Measurements from ENCODE around the gene PSMD12. TPM values are rescaled to one million over a fixed set of nuclear protein-coding genes. Genes with fewer than 3 reads are reported as not detected.
A peak's percentile ranks its signal among the peaks of the same experiment; 100 is the strongest.

The PSMD12 gene
- total RNA-seq, 1 experiment from 2014 or later: 90.5 TPM

DNA sequence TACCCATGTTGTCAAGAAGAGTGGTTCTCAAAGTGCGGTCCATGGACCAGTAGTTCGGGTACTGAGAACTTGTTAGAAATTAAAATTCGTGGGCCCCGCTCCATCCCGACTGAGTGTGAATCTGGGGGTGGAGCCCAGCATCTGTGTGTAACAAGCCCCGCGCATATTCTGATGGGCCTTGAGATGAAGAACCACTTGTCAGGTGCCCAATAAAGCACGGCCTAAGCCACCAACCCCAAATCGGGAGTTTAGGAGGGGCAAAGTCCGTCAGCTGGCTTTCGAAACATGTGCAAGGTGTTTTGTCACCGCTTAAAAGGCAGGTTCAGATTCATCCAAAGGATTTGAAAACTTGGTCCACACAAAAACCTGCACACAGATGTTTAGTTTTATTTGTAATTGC is 29.5 kb downstream of the PSMD12 start:
- Histone ChIP-seq H3K4me1 (ENCODE audit: insufficient read depth, low read length) (no peaks in the 10 kb centered on the region; the same call in 1 of the 2 replicates), H2BK5ac (ENCODE audit: insufficient read length, low read length) (no peak overlapping the region), H2AFZ (ENCODE audit: low read length) (no peak overlapping the region), H4K5ac (ENCODE audit: insufficient read length, low read depth, low read length) (no peak overlapping the region), H3K18ac (ENCODE audit: insufficient read length, low read depth, low read length) (no peak overlapping the region), H2BK12ac (ENCODE audit: insufficient read length, low read depth, low read length) (no peak overlapping the region), H3K79me2 (ENCODE audit: insufficient read depth, low read length) (no peaks in the 10 kb centered on the region), H3K79me1 (ENCODE audit: insufficient read depth, low read depth, low read length, poor library complexity, severe bottlenecking) (no peaks in the 10 kb centered on the region), H3K9ac (ENCODE audit: extremely low read depth, insufficient read length, low read length) (no peak overlapping the region), H3K4ac (ENCODE audit: low read depth, low read length) (no peak overlapping the region), H3K27ac (ENCODE audit: insufficient read length, low read depth, low read length) (no peak overlapping the region), H2BK20ac (ENCODE audit: low read depth, low read length, poor library complexity, severe bottlenecking) (no peak overlapping the region), H2AK5ac (ENCODE audit: insufficient read length, low read length) (no peak overlapping the region), H3K9me3 (ENCODE audit: control insufficient read depth, low read depth, low read length) (no peaks in the 10 kb centered on the region), H3K4me2 (ENCODE audit: insufficient read depth, insufficient read length, low read length) (no peak overlapping the region), H3K27me3 (ENCODE audit: insufficient read depth, low read length) (no peaks in the 10 kb centered on the region), H2BK15ac (ENCODE audit: low read depth, low read length) (no peak overlapping the region), H3T11ph (ENCODE audit: low read length) (no peak overlapping the region), H3K14ac (ENCODE audit: insufficient read depth, low read length) (no peak overlapping the region), H3K56ac (ENCODE audit: insufficient read length, low read depth, low read length) (no peak overlapping the region), H4K20me1 (ENCODE audit: control insufficient read depth, insufficient read depth, insufficient read length) (no peaks in the 10 kb centered on the region), H2BK120ac (ENCODE audit: low read depth, low read length, poor library complexity, severe bottlenecking) (no peak overlapping the region), H4K8ac (replicated peaks; ENCODE audit: insufficient read length, low read depth, low read length) (no peak overlapping the region), H3K23me2 (ENCODE audit: insufficient read length, low read depth, low read length, poor library complexity, severe bottlenecking) (no peaks in the 10 kb centered on the region), H4K91ac (ENCODE audit: insufficient read length, low read depth, low read length) (no peak overlapping the region), H3K23ac (ENCODE audit: insufficient read length, low read depth, low read length) (no peak overlapping the region)
- TF ChIP-seq, protein P1, sequence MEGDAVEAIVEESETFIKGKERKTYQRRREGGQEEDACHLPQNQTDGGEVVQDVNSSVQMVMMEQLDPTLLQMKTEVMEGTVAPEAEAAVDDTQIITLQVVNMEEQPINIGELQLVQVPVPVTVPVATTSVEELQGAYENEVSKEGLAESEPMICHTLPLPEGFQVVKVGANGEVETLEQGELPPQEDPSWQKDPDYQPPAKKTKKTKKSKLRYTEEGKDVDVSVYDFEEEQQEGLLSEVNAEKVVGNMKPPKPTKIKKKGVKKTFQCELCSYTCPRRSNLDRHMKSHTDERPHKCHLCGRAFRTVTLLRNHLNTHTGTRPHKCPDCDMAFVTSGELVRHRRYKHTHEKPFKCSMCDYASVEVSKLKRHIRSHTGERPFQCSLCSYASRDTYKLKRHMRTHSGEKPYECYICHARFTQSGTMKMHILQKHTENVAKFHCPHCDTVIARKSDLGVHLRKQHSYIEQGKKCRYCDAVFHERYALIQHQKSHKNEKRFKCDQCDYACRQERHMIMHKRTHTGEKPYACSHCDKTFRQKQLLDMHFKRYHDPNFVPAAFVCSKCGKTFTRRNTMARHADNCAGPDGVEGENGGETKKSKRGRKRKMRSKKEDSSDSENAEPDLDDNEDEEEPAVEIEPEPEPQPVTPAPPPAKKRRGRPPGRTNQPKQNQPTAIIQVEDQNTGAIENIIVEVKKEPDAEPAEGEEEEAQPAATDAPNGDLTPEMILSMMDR (conservative IDR thresholded peaks at IDR 0.05): no peak
- peaks cover 3 to 5% of the 10 kb centered on the region in 2 experiments; a peak in 3 of 4 replicates for H3K4me1 Mint-ChIP-seq
- no CpG with 5 or more reads among the region's 12 CpGs for WGBS (ENCODE audit: extremely low coverage, insufficient read length, low lambda C conversion rate)
- H3K4me3 Mint-ChIP-seq: no peak overlapping the region
- no peaks in the 10 kb centered on the region for H3K27me3 Mint-ChIP-seq (ENCODE audit: low read depth)
- peaks cover 22 to 30% (median 27%) of the 10 kb centered on the region in 3 experiments; a peak in 6 of 7 replicates for H3K36me3 Mint-ChIP-seq (ENCODE audit: insufficient read depth in 1 of 3, low read depth in 3 of 3)
- DNase-seq: peak; percentile 26
- peak overlapping the region in 1 of 3 experiments; percentile 31; a peak in 1 of 7 replicates for H3K27ac Mint-ChIP-seq
- H3K9me3 Mint-ChIP-seq: no peaks in the 10 kb centered on the region; a peak in 1 of 5 replicates

All from H9 (cell line).